ENCODE data around the gene MAP3K7CL.
"Not testable (repeated sequence)": the region's sequence is repeated elsewhere in the genome, so short reads cannot be mapped to it uniquely, and the experiment has no call there.

Gene MAP3K7CL

GRCh38 chr21:29146726-29147125, 16.3 kb downstream of the MAP3K7CL start:
- H3K36me3 Mint-ChIP-seq: peaks cover 2% of the 10 kb centered on the region
- H3K9me3 Mint-ChIP-seq: no peaks in the 10 kb centered on the region
- CTCF ChIA-PET: interaction anchor here (0.7 to 1.4 kb wide), 2 partner anchors 151 to 202 kb away, joined by 3 read pairs; no protein-coding TSS in a partner anchor
- no peak overlapping the region for H3K4me3 Mint-ChIP-seq
- no peak overlapping the region for H3K27ac Mint-ChIP-seq
- no peak for DNase-seq
- H3K4me1 Mint-ChIP-seq: peaks cover 8% of the 10 kb centered on the region
- no peaks in the 10 kb centered on the region for H3K27me3 Mint-ChIP-seq

- Mint-ChIP-seq H3K36me3 (peaks cover 2% of the 10 kb centered on the region), H3K4me1 (peaks cover 8% of the 10 kb centered on the region), H3K4me3 (no peak overlapping the region), H3K9me3 (no peaks in the 10 kb centered on the region), H3K27ac (no peak overlapping the region), H3K27me3 (no peaks in the 10 kb centered on the region)
- CTCF ChIA-PET: interaction anchor here (0.7 to 2.1 kb wide), 4 partner anchors 16 to 57 kb away, joined by 3 to 7 read pairs (median 4); no protein-coding TSS in a partner anchor
- DNase-seq: no peak
Measured at GRCh38 chr21:29148530-29148929, 18.1 kb downstream of the MAP3K7CL start.

- Mint-ChIP-seq H3K27ac (no peak overlapping the region), H3K4me3 (no peak overlapping the region), H3K9me3 (no peaks in the 10 kb centered on the region), H3K36me3 (peaks cover 2% of the 10 kb centered on the region), H3K4me1 (peaks cover 8% of the 10 kb centered on the region), H3K27me3 (no peaks in the 10 kb centered on the region)
- DNase-seq: no peak
- CTCF ChIA-PET: interaction anchor here (2.1 kb wide), 1 partner anchor 33 kb away, joined by 7 read pairs; no protein-coding TSS in a partner anchor
Measured at GRCh38 chr21:29149808-29150425, 19.5 kb downstream of the MAP3K7CL start.

DNA sequence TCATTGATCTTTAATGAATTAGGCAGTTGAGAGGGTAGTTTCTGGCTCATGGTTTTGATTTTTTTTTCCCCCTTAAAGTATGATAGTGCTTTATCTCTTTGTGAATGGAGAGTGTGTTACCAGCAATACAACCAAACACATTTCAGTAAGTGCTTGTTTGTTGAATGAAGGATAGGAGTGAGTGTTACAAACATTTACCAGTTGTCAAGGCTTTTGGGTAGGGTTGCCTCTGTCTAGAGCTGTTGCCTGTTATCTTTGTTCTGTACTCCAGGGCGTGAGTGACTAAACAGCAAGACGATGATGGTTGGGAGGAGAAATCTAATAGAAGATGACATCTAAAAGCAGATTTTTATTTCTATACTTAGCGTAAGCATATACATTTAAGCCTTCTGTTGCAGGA, 21.5 kb downstream of the MAP3K7CL start:
- Mint-ChIP-seq H3K27ac (no peak overlapping the region), H3K9me3 (no peaks in the 10 kb centered on the region), H3K36me3 (peaks cover 2% of the 10 kb centered on the region), H3K4me1 (peaks cover 2% of the 10 kb centered on the region), H3K4me3 (no peak overlapping the region), H3K27me3 (peaks cover 5% of the 10 kb centered on the region)
- no peak for DNase-seq
- CTCF ChIA-PET: interaction anchor here (0.9 kb wide), 1 partner anchor 11 kb away, joined by 4 read pairs; no protein-coding TSS in a partner anchor

GRCh38 chr21:29152916-29153315, 22.5 kb downstream of the MAP3K7CL start:
- CTCF ChIA-PET: no interaction called here
- Mint-ChIP-seq H3K4me1 (peaks cover 2% of the 10 kb centered on the region), H3K9me3 (no peaks in the 10 kb centered on the region), H3K27ac (no peak overlapping the region), H3K4me3 (no peak overlapping the region), H3K36me3 (peaks cover 2% of the 10 kb centered on the region), H3K27me3 (peaks cover 5% of the 10 kb centered on the region)
- DNase-seq: no peak

DNA sequence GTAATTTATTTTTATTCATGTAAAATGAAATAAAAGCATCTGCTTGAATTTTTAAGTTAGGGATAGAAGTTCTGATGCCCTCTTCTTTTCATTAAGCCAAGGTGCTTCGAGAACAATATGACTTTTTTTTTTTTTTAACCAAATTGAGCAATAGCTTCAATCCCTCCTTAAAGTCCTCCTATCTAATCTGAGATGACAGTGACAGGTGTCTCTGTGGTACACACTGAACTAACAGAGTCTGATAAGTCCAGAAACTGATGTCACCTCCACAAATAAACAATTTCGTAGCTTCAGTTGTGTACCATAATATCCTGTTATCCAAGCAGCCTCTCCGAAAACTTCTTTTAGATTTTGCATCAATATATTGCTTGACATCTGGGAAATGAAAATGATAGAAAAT, 23.8 kb downstream of the MAP3K7CL start:
- peaks cover 5% of the 10 kb centered on the region for H3K27me3 Mint-ChIP-seq

GRCh38 chr21:29155118-29155932, 24.9 kb downstream of the MAP3K7CL start:
- H3K27ac Mint-ChIP-seq: no peak overlapping the region
- CTCF ChIA-PET: interaction anchor here (1.2 to 1.6 kb wide), 3 partner anchors 9 to 217 kb away, joined by 3 to 5 read pairs (median 3); no protein-coding TSS in a partner anchor
- H3K4me1 Mint-ChIP-seq: no peaks in the 10 kb centered on the region
- no peaks in the 10 kb centered on the region for H3K9me3 Mint-ChIP-seq
- H3K36me3 Mint-ChIP-seq: no peaks in the 10 kb centered on the region
- H3K4me3 Mint-ChIP-seq: no peak overlapping the region
- DNase-seq: no peak
- H3K27me3 Mint-ChIP-seq: peaks cover 5% of the 10 kb centered on the region

More for the DNA sequence above, 23.8 kb downstream of the MAP3K7CL start:
- H3K27ac Mint-ChIP-seq: no peak overlapping the region
- no peak overlapping the region for H3K4me3 Mint-ChIP-seq
- H3K9me3 Mint-ChIP-seq: no peaks in the 10 kb centered on the region
- H3K4me1 Mint-ChIP-seq: no peaks in the 10 kb centered on the region
- H3K36me3 Mint-ChIP-seq: no peaks in the 10 kb centered on the region
- no peak for DNase-seq
- CTCF ChIA-PET: interaction anchor here (1.2 to 1.6 kb wide), 3 partner anchors 10 to 218 kb away, joined by 3 to 5 read pairs (median 3); no protein-coding TSS in a partner anchor

DNA sequence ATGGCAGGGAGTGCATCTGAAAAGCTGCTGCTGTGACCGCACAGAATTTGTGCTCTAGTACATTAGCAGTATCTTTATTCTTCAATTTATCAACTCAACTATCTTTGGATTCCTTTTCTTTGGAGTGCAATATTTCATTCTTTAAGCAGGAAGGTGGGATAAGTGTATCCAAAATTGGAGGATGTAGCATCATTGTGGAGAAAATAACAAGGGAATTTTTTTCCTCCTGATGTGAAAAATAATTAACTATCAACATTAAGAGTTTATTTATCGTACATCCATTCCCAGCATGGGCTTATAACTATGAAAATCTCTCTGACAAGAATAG, 25.5 kb downstream of the MAP3K7CL start:
- DNase-seq: no peak
- Mint-ChIP-seq H3K27me3 (peaks cover 5% of the 10 kb centered on the region), H3K4me1 (no peaks in the 10 kb centered on the region), H3K4me3 (no peak overlapping the region), H3K9me3 (no peaks in the 10 kb centered on the region), H3K27ac (no peak overlapping the region), H3K36me3 (no peaks in the 10 kb centered on the region)
- CTCF ChIA-PET: interaction anchor here (0.6 to 1.6 kb wide), 3 partner anchors 8 to 217 kb away, joined by 3 to 5 read pairs (median 3); no protein-coding TSS in a partner anchor

- H3K4me1 Mint-ChIP-seq: no peaks in the 10 kb centered on the region
- H3K36me3 Mint-ChIP-seq: no peaks in the 10 kb centered on the region
- H3K4me3 Mint-ChIP-seq: no peak overlapping the region
- CTCF ChIA-PET: no interaction called here
- H3K27ac Mint-ChIP-seq: no peak overlapping the region
- DNase-seq: no peak
- no peaks in the 10 kb centered on the region for H3K9me3 Mint-ChIP-seq
- peaks cover 5% of the 10 kb centered on the region for H3K27me3 Mint-ChIP-seq
Measured at GRCh38 chr21:29157080-29157479, 26.6 kb downstream of the MAP3K7CL start.

DNA sequence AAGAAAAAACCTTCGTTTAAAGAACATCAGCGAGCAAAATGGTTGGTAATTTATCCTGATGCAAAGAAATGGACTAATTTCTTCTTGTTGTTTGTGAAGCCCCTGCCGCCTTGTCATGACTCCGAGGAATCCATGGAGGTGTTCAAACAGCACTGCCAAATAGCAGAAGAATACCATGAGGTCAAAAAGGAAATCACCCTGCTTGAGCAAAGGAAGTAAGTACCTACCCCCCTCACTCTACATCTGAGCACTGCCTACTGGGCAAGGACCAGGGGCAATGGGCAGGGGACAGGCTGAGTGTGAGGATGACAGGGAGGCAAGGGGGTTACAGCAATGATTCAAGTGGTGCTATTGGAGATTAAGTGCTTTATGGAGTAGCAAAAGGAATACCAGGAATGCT, 29.4 kb downstream of the MAP3K7CL start:
- Mint-ChIP-seq H3K27me3 (peaks cover 5% of the 10 kb centered on the region), H3K4me3 (no peak overlapping the region), H3K36me3 (no peaks in the 10 kb centered on the region), H3K9me3 (no peaks in the 10 kb centered on the region), H3K27ac (no peak overlapping the region), H3K4me1 (no peaks in the 10 kb centered on the region)
- CTCF ChIA-PET: interaction anchor here (0.6 kb wide), 1 partner anchor 102 kb away, joined by 3 read pairs; no protein-coding TSS in a partner anchor
- DNase-seq: no peak

DNA sequence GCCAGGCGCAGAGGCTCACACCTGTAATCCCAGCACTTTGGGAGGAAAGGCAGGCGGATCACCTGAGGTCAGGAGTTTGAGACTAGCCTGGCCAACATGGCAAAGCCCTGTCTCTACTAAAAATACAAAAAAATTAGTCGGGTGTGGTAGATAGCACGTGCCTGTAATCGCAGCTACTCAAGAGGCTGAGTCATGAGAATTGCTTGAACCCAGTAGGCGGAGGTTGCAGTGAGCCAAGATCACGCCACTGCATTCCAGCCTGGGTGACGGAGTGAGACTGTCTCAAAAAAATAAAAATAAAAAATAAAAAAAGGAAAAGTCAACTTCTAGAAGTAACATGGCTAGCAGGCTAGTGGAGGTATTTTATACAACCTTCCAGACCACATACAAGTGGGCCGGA, 32.4 kb downstream of the MAP3K7CL start:
- not testable (repeated sequence) for H3K4me1 Mint-ChIP-seq, H3K36me3 Mint-ChIP-seq, H3K4me3 Mint-ChIP-seq, H3K27me3 Mint-ChIP-seq, H3K27ac Mint-ChIP-seq, H3K9me3 Mint-ChIP-seq, DNase-seq
- CTCF ChIA-PET: interaction anchor here (0.8 to 0.9 kb wide), 2 partner anchors 12 to 186 kb away, joined by 3 to 4 read pairs; no protein-coding TSS in a partner anchor

DNA sequence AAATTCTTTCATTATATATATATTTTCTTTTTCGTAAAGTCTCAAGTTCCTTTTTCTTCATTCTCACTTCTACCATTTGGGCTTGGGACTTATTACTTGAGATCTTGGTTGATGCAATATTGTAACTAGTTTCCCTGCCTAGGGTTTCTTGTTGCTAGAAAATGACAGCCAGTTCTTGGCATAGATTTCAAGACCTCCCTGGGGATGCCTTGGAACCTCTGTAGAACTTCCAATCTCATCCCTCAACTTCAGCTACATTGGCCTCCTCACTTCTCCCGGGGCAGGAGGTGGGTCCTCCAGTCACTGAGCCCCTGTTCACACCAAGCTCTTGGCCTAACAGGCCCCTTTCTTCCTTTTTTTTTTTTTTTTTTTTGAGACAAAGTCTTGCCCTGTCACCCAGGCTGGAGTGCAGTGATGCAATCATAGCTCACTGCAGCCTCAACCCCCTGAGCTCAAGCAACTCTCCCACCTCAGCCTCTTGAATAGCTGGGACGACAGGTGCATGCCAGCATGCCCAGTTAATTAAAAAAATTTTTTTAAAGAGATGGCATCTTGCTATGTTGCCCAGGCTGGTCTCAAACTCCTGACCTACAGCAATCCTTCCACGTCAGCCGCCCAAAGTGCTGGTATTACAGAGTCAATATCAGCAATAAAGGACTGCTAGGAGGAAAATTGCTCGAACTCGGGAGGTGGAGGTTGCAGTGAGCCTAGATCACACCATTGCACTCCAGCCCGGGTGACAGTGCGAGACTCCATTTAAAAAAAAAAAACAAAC, 33.1 kb downstream of the MAP3K7CL start:
- no peak overlapping the region for H3K27ac Mint-ChIP-seq
- no peak overlapping the region for H3K4me3 Mint-ChIP-seq
- H3K4me1 Mint-ChIP-seq: no peaks in the 10 kb centered on the region
- DNase-seq: no peak
- H3K36me3 Mint-ChIP-seq: no peaks in the 10 kb centered on the region
- no peaks in the 10 kb centered on the region for H3K27me3 Mint-ChIP-seq
- no peaks in the 10 kb centered on the region for H3K9me3 Mint-ChIP-seq
- CTCF ChIA-PET: interaction anchor here (0.6 to 2.5 kb wide), 13 partner anchors 9 to 313 kb away, joined by 3 to 12 read pairs (median 5); no protein-coding TSS in a partner anchor

DNA sequence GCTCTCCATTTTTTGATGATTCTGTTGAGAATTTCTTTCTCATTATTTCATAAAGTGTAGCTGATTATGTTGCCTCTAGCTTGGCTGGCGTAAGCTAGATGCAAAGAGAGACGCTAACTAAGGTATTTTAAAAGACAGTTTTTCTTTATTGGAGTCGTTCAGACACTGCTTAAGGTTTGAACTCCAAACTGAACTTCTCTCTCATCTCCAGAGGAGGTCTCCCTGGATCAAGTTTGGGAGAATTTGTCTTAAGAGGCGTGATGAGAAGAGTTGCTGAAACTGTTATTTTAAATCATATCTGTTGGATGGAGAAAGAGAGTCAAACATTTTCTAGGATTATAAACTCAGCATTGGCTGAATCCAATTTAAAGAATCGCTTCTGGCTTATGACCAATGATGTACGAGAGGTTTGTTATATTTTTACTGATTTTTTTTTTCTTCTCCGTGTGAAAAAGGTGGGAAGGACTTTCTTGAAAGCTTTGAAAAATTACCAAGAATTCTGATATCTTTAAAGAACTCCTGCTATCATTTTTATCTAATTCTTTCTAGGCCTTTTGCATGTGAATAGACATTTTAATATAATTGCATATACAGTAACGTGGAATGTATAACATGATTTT, 34.0 kb downstream of the MAP3K7CL start:
- no peak overlapping the region for H3K27ac Mint-ChIP-seq
- CTCF ChIA-PET: interaction anchor here (0.6 to 2.5 kb wide), 14 partner anchors 9 to 312 kb away, joined by 3 to 12 read pairs (median 5); no protein-coding TSS in a partner anchor
- H3K4me1 Mint-ChIP-seq: peaks cover 5% of the 10 kb centered on the region
- no peaks in the 10 kb centered on the region for H3K36me3 Mint-ChIP-seq
- H3K9me3 Mint-ChIP-seq: no peaks in the 10 kb centered on the region
- H3K27me3 Mint-ChIP-seq: no peaks in the 10 kb centered on the region
- no peak overlapping the region for H3K4me3 Mint-ChIP-seq
- DNase-seq: no peak

All from activated naive CD4-positive, alpha-beta T cell treated with anti-CD3 and anti-CD28 coated beads, Interleukin-2, amount 10 ng/mL, durations not matched to agents 7 days and 5 days (primary cell).